ENCODE results near the gene FXYD2.
A peak's percentile ranks its signal among the peaks of the same experiment; 100 is the strongest.

Gene FXYD2

DNA sequence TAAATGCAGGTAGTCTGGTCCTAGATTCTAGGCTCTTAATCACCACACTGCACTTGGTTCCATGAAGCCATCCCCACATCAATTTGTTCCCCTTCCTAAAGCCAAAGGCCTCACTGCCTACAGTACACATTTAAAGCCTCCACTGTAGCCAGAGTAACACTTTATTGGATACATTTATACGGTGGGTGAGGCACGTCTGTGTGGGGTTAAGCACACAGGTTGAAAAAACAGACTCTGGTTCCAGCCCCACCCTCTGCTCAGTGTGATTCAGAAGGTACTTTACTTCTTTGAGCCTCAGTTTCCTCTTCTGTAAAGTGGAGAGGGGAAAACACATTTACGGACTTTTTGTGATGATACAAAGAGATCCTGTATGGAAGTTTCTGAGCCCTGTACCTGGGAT lies 50.0 kb downstream of the FXYD2 start:
- no peak overlapping the region for H3K27ac ChIP-seq (replicated peaks; ENCODE audit: low read length)
- no peak overlapping the region for H3K14ac ChIP-seq (ENCODE audit: low read length)
- H4K8ac ChIP-seq (ENCODE audit: low read depth, low read length), result no peak overlapping the region
- H3K9ac ChIP-seq (ENCODE audit: low read depth, low read length, poor library complexity), result no peak overlapping the region
- H3K4me3 ChIP-seq (ENCODE audit: low read length in 2 of 2), result no peak overlapping the region
- no peak overlapping the region for H2AFZ ChIP-seq (ENCODE audit: low read length)
- H3K9me3 ChIP-seq (replicated peaks in 1 of 2; ENCODE audit: control insufficient read depth in 2 of 2, insufficient read depth in 1 of 2, low read depth in 1 of 2, low read length in 2 of 2), result no peaks in the 10 kb centered on the region
- no peak overlapping the region for H3K23ac ChIP-seq (ENCODE audit: low read depth, low read length, poor library complexity)
- no peak overlapping the region for H2BK12ac ChIP-seq (ENCODE audit: low read length)
- H3K4me2 ChIP-seq (ENCODE audit: insufficient read depth, low read length, poor library complexity, severe bottlenecking), result no peak overlapping the region
- H3K4ac ChIP-seq (ENCODE audit: low read length), result no peak overlapping the region
- H2AK5ac ChIP-seq (ENCODE audit: low read depth, low read length), result no peak overlapping the region
- no peaks in the 10 kb centered on the region for H3K36me3 ChIP-seq (replicated peaks in 1 of 2; ENCODE audit: control insufficient read depth in 2 of 2, insufficient read depth in 2 of 2, low read length in 2 of 2)
- no peak overlapping the region for H2BK15ac ChIP-seq (ENCODE audit: low read length)
- WGBS, 2 donors (ENCODE audit: extremely low coverage in 2 of 2, insufficient read length in 2 of 2, insufficient replicate concordance in 1 of 2), result no CpG with 5 or more reads among the region's 3 CpGs
- H4K91ac ChIP-seq (ENCODE audit: low read depth, low read length, poor library complexity), result no peak overlapping the region
- peaks cover 0 to 50% (median 2%) of the 10 kb centered on the region in 3 experiments for H3K27me3 ChIP-seq (ENCODE audit: control insufficient read depth in 3 of 3, insufficient read depth in 3 of 3, low read depth in 1 of 3, low read length in 3 of 3)
- H3K79me1 ChIP-seq (ENCODE audit: low read depth, low read length), result no peaks in the 10 kb centered on the region
- peaks cover 0 to 2% of the 10 kb centered on the region in 2 donors for H3K4me1 ChIP-seq (ENCODE audit: control insufficient read depth in 2 of 2, insufficient read depth in 1 of 2, low read depth in 1 of 2, low read length in 2 of 2)
- H3K18ac ChIP-seq (ENCODE audit: low read length), result no peak overlapping the region
- DNase-seq (ENCODE audit: low spot score), result no peak
- H2BK120ac ChIP-seq (ENCODE audit: low read depth, low read length), result no peak overlapping the region
- H2BK5ac ChIP-seq (ENCODE audit: low read length), result no peak overlapping the region

GRCh38 chr11:117772360-117772759 lies 52.2 kb downstream of the FXYD2 start:
- WGBS, 2 donors (ENCODE audit: extremely low coverage in 2 of 2, insufficient read length in 2 of 2, insufficient replicate concordance in 1 of 2), result no CpG with 5 or more reads among the region's 6 CpGs
- no peak overlapping the region for H2AK5ac ChIP-seq (ENCODE audit: low read depth, low read length)
- H3K4me3 ChIP-seq (ENCODE audit: low read length in 2 of 2), result no peak overlapping the region
- H3K4ac ChIP-seq (ENCODE audit: low read length), result no peak overlapping the region
- H3K18ac ChIP-seq (ENCODE audit: low read length), result peak overlapping the region; percentile 36
- H3K14ac ChIP-seq (ENCODE audit: low read length), result no peak overlapping the region
- H2BK120ac ChIP-seq (ENCODE audit: low read depth, low read length), result no peak overlapping the region
- H4K8ac ChIP-seq (ENCODE audit: low read depth, low read length), result no peak overlapping the region
- H3K4me2 ChIP-seq (ENCODE audit: insufficient read depth, low read length, poor library complexity, severe bottlenecking), result no peak overlapping the region
- H2BK12ac ChIP-seq (ENCODE audit: low read length), result no peak overlapping the region
- H3K23ac ChIP-seq (ENCODE audit: low read depth, low read length, poor library complexity), result no peak overlapping the region
- no peak overlapping the region for H3K9ac ChIP-seq (ENCODE audit: low read depth, low read length, poor library complexity)
- DNase-seq (ENCODE audit: low spot score), result no peak
- H3K36me3 ChIP-seq (replicated peaks in 1 of 2; ENCODE audit: control insufficient read depth in 2 of 2, insufficient read depth in 2 of 2, low read length in 2 of 2), result no peaks in the 10 kb centered on the region
- H3K79me1 ChIP-seq (ENCODE audit: low read depth, low read length), result no peaks in the 10 kb centered on the region
- no peaks in the 10 kb centered on the region for H3K9me3 ChIP-seq (replicated peaks in 1 of 2; ENCODE audit: control insufficient read depth in 2 of 2, insufficient read depth in 1 of 2, low read depth in 1 of 2, low read length in 2 of 2)
- no peak overlapping the region for H2BK5ac ChIP-seq (ENCODE audit: low read length)
- no peak overlapping the region for H3K27ac ChIP-seq (replicated peaks; ENCODE audit: low read length)
- H2BK15ac ChIP-seq (ENCODE audit: low read length), result no peak overlapping the region
- no peak overlapping the region for H4K91ac ChIP-seq (ENCODE audit: low read depth, low read length, poor library complexity)
- H3K27me3 ChIP-seq (ENCODE audit: control insufficient read depth in 3 of 3, insufficient read depth in 3 of 3, low read depth in 1 of 3, low read length in 3 of 3), result peaks cover 0 to 40% (median 2%) of the 10 kb centered on the region in 3 experiments
- H3K4me1 ChIP-seq (ENCODE audit: control insufficient read depth in 2 of 2, insufficient read depth in 1 of 2, low read depth in 1 of 2, low read length in 2 of 2), result peaks cover 0 to 2% of the 10 kb centered on the region in 2 donors
- no peak overlapping the region for H2AFZ ChIP-seq (ENCODE audit: low read length)

DNA sequence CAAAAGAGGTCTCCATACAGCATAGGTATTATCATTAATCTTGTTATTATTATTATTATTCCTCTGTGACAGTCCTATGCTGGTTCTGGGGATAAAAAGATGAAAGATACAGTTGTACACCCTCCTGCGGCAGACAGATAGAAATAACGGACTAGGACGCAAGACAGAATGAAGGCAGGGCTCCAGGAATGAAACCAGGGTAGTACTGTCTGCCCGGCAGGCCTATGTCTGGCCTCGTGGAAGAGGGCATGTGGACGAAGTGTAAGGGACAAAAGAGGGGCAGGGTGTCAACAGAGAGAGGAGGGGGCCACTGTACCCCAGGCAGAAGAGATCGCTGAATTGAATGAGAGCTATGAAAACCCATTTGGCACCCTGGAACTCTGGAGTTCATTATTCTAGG lies 52.7 kb downstream of the FXYD2 start:
- peaks cover 0 to 39% (median 2%) of the 10 kb centered on the region in 3 experiments for H3K27me3 ChIP-seq (ENCODE audit: control insufficient read depth in 3 of 3, insufficient read depth in 3 of 3, low read depth in 1 of 3, low read length in 3 of 3)
- H3K4me3 ChIP-seq (ENCODE audit: low read length in 2 of 2), result no peak overlapping the region
- H3K79me1 ChIP-seq (ENCODE audit: low read depth, low read length), result no peaks in the 10 kb centered on the region
- no peak overlapping the region for H3K27ac ChIP-seq (replicated peaks; ENCODE audit: low read length)
- H3K14ac ChIP-seq (ENCODE audit: low read length), result no peak overlapping the region
- H3K23ac ChIP-seq (ENCODE audit: low read depth, low read length, poor library complexity), result no peak overlapping the region
- H2BK15ac ChIP-seq (ENCODE audit: low read length), result no peak overlapping the region
- no peak overlapping the region for H2AFZ ChIP-seq (ENCODE audit: low read length)
- WGBS, 2 donors (ENCODE audit: extremely low coverage in 2 of 2, insufficient read length in 2 of 2, insufficient replicate concordance in 1 of 2), result no CpG with 5 or more reads among the region's 7 CpGs
- no peaks in the 10 kb centered on the region for H3K9me3 ChIP-seq (replicated peaks in 1 of 2; ENCODE audit: control insufficient read depth in 2 of 2, insufficient read depth in 1 of 2, low read depth in 1 of 2, low read length in 2 of 2)
- no peaks in the 10 kb centered on the region for H3K36me3 ChIP-seq (replicated peaks in 1 of 2; ENCODE audit: control insufficient read depth in 2 of 2, insufficient read depth in 2 of 2, low read length in 2 of 2)
- no peak overlapping the region for H3K4me2 ChIP-seq (ENCODE audit: insufficient read depth, low read length, poor library complexity, severe bottlenecking)
- no peak overlapping the region for H2AK5ac ChIP-seq (ENCODE audit: low read depth, low read length)
- H4K8ac ChIP-seq (ENCODE audit: low read depth, low read length), result no peak overlapping the region
- no peak overlapping the region for H2BK5ac ChIP-seq (ENCODE audit: low read length)
- H3K9ac ChIP-seq (ENCODE audit: low read depth, low read length, poor library complexity), result no peak overlapping the region
- no peak for DNase-seq (ENCODE audit: low spot score)
- no peak overlapping the region for H4K91ac ChIP-seq (ENCODE audit: low read depth, low read length, poor library complexity)
- peaks cover 0 to 2% of the 10 kb centered on the region in 2 donors for H3K4me1 ChIP-seq (ENCODE audit: control insufficient read depth in 2 of 2, insufficient read depth in 1 of 2, low read depth in 1 of 2, low read length in 2 of 2)
- no peak overlapping the region for H3K18ac ChIP-seq (ENCODE audit: low read length)
- no peak overlapping the region for H2BK120ac ChIP-seq (ENCODE audit: low read depth, low read length)
- no peak overlapping the region for H2BK12ac ChIP-seq (ENCODE audit: low read length)
- no peak overlapping the region for H3K4ac ChIP-seq (ENCODE audit: low read length)

DNA sequence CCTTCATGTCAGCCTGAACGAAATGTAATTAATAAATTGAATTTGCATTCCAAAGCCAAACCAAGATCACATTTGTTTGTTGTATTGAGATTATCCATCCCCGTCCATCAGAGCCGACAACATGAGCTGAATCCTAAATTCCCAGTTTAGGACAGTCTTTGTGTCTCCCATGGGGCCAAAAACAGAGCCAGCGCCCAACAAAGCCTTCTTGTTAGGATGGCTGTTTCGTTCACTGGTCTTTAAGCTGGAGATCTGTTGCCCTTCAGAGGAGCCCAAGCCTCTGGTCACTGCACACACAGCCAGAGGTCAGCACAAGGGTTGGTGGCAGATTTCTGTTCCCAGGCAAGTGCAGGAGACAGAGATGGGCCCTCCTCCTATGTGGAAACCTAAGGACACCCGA lies 53.3 kb downstream of the FXYD2 start:
- Histone ChIP-seq H3K23ac (ENCODE audit: low read depth, low read length, poor library complexity) (no peak overlapping the region), H3K4ac (ENCODE audit: low read length) (no peak overlapping the region), H3K27me3 (ENCODE audit: control insufficient read depth in 3 of 3, insufficient read depth in 3 of 3, low read depth in 1 of 3, low read length in 3 of 3) (peaks cover 0 to 41% (median 0%) of the 10 kb centered on the region in 3 experiments), H2BK12ac (ENCODE audit: low read length) (no peak overlapping the region), H2BK120ac (ENCODE audit: low read depth, low read length) (no peak overlapping the region), H4K91ac (ENCODE audit: low read depth, low read length, poor library complexity) (no peak overlapping the region), H2BK5ac (ENCODE audit: low read length) (no peak overlapping the region), H3K4me3 (ENCODE audit: low read length in 2 of 2) (no peak overlapping the region), H3K9ac (ENCODE audit: low read depth, low read length, poor library complexity) (no peak overlapping the region), H3K14ac (ENCODE audit: low read length) (no peak overlapping the region), H3K36me3 (replicated peaks in 1 of 2; ENCODE audit: control insufficient read depth in 2 of 2, insufficient read depth in 2 of 2, low read length in 2 of 2) (no peaks in the 10 kb centered on the region), H3K18ac (ENCODE audit: low read length) (no peak overlapping the region), H3K4me1 (ENCODE audit: control insufficient read depth in 2 of 2, insufficient read depth in 1 of 2, low read depth in 1 of 2, low read length in 2 of 2) (peaks cover 0 to 2% of the 10 kb centered on the region in 2 donors), H2BK15ac (ENCODE audit: low read length) (no peak overlapping the region), H3K9me3 (replicated peaks in 1 of 2; ENCODE audit: control insufficient read depth in 2 of 2, insufficient read depth in 1 of 2, low read depth in 1 of 2, low read length in 2 of 2) (no peaks in the 10 kb centered on the region), H3K4me2 (ENCODE audit: insufficient read depth, low read length, poor library complexity, severe bottlenecking) (no peak overlapping the region), H3K27ac (replicated peaks; ENCODE audit: low read length) (no peak overlapping the region), H2AK5ac (ENCODE audit: low read depth, low read length) (no peak overlapping the region), H3K79me1 (ENCODE audit: low read depth, low read length) (no peaks in the 10 kb centered on the region), H2AFZ (ENCODE audit: low read length) (no peak overlapping the region), H4K8ac (ENCODE audit: low read depth, low read length) (no peak overlapping the region)
- DNase-seq (ENCODE audit: low spot score), result no peak
- no CpG with 5 or more reads among the region's 6 CpGs for WGBS, 2 donors (ENCODE audit: extremely low coverage in 2 of 2, insufficient read length in 2 of 2, insufficient replicate concordance in 1 of 2)
